GM19324 (cell line): Measurements from ENCODE around the gene CCM2.
"Not testable (repeated sequence)": the region's sequence is repeated elsewhere in the genome, so short reads cannot be mapped to it uniquely, and the experiment has no call there.

Experiments used
- ATAC-seq: cut with Tn5 transposase; IDR thresholded peaks from one replicate; pipeline ENCODE4 v1.9.1; 2021; ENCODE audit warnings: mild to moderate bottlenecking, moderate library complexity; ENCODE audit not compliant: unreplicated experiment, low FRiP score

The CCM2 gene

DNA sequence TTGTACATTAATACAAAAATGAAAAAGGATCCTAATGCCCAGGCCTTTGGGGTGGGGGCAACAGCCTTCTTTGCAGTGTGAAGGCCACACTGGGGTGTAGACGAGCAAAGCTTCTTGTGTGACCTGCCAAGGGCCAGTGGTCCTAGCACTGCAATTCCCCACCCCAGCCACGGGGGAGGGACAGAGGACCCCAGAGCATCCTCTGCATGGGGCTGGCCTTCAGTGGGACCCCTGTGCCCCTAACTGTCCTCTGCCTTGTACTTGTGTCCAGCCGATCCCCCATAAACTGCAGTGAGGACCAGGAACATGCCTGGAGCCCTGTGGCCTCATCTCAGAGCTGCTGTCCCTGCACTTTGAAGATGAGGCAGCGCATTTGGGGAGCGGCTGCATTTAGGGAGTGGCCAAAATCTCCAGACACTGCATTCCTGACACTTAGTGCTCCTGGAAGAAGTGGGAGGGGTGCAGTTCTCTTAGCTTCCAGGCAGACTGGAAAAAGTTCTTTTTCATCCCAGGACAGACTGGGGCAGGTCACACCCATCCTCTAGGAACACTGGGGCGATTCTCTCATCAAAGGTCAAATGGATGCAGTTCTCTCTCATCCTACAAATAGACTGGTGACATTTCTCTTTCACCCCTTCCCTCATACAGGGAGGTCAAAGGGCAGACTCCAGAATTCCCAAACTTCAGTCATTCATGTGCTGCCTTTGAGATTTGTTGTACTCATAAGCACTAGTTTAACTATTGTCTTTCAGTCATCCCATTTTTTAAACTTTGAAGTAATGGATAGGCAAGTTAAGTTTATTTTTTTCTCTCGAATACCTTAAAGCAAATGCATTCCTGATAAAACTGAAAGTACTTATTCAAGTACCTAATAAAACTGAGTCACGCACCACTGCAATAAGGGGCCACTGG, 20.3 kb upstream of the CCM2 start:
- ATAC-seq: no peak

- peak; percentile 41 for ATAC-seq
These were observed 19.5 kb upstream of the CCM2 start for GRCh38 chr7:44980393-44981034.

DNA sequence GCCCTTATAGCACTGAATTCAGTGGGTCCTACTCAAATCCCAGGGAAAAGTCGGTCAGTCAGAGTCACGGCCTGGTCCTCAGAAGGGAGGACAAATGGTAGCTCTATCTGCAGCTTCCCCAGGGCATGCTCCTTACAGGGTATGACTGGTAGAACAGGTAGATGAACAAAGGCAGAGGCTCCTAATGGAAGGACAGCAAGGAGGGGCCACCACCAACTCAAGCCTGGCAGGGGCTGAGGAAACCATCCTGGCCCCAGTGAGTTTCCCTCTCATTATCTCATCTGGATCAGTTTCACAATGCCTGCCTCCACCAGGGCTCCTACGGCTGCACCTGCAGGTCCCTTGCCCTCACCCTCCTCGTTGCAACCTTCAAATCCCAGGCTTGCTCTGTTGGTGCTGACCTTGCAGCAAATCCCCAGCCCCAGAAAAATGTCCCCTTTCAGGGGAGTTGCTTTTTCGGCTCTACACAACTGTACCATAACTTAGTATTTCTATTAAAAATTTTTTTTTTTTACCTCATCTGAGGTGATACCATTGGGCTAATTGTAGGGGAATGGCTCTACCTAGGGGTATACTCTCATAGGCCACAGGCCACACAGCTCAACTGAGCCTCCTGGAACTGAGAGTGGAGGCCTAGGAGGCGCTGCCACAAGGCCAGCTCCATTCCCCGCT, 18.8 kb upstream of the CCM2 start:
- no peak for ATAC-seq

GRCh38 chr7:44982535-44982923, 17.5 kb upstream of the CCM2 start:
- ATAC-seq: no peak

DNA sequence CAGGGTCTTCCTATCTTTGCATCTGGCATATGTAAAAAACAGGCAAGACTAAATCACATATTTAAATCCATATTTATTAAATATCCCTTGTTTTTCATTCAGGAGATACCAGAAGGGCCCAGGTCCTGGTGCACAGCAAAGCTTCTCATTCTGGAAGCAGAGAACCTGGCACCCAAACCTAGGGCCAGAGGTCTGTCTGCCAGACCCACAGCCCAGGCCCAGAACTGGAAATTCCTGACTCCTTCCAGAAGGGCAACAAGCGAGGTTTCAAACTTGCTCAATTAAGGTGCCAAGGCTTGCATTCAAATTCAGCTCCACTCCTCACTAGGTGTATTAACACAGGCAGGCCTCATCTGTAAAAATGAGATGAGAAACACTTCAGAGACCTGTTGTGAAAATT, 17.0 kb upstream of the CCM2 start:
- ATAC-seq: no peak

DNA sequence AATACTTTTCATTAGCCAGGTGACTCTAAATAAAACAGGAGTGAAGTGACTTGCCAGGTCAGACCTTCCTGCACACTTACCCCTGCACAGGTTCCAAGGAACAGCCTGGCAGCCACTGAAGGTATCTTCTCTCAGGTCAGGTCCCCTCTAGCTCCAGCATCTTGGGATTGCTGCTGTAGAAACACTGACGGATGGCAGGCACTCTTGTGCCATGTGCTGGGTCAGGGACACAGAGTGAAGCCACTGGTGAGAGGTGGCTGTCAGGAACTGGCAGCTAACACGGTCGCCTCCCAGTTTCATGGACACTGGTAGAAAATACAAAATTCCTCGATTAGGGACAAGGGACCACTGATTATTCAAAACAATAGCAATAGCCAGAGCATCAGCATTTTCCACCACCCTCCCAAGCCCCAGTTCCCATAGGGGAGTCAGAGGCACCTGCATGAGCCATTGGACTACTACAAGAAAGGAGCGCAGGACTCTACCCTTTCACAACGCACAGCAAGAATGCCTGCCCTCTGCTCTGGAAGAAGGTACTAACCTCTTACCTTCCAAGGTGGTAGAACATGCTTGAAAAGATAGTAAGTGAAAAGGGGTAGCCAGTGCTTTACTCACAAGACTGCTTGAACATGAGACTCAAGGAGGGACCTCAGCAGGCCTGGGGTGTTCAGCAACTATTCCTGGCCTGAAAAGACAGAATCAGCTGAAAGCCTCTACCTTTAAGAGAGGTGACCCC, 16.1 kb upstream of the CCM2 start:
- no peak for ATAC-seq

GRCh38 chr7:44984478-44984758, 15.6 kb upstream of the CCM2 start:
- ATAC-seq: no peak

GRCh38 chr7:44985033-44985695, 14.8 kb upstream of the CCM2 start:
- no peak for ATAC-seq

GRCh38 chr7:44985900-44986217, 14.1 kb upstream of the CCM2 start:
- no peak for ATAC-seq

DNA sequence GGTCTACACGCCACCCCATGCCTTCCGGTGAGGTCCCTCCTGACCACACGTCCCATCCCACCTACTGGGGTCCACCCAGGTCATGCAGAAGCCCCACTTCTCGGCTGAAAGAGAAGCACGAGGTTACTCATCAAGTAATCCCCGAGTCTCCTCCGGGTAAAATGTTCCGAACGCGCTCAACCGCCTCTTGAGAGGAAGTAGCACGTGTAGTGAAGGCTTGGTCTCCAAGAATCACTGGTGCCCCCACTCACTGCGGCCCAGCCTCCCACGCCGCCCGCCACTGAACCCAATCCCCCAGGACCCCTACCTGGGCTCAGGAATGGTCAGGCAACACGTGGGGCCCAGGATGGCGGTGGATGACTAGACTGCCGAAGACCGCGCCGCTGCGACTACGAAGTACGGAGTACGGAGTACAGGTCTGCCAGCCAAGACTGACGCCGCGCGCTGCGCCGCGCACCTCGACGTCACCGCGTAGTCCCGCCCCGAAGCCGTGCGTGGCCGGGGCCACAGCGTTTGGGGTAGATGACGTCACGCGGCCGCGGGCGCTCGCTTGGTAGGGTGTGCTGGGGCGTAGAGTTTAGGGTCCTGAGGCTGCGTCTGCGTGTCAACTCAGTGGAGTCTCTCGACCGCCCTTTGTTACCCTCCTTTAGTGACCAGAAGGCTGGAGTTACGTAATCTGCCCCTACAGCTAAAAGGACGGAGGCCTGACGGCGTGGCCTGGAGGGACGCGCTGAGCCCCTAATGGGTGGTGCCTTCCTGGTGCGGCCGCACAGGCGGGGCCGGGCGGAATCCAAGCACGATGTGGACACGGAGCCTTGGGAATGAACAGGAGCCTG, 13.6 kb upstream of the CCM2 start:
- ATAC-seq: peak; percentile 94

DNA sequence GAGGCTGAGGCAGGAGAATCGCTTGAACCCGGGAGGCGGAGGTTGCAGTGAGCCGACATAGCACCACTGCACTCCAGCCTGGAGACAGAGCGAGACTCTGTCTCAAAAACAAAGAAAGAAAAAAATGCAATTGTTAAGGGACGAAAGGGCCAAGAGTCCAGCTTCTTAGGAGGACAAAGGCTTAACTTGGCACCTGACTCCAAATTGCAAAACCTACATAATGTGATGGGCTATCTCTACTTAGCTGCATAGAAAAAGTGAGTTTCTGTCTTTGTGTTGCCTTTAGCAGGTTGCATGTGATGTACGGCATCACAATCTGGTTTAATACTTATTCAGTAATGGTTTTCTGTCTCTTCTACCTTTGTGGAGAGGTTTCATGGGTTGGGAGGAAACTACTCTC, 12.5 kb upstream of the CCM2 start:
- ATAC-seq: no peak

DNA sequence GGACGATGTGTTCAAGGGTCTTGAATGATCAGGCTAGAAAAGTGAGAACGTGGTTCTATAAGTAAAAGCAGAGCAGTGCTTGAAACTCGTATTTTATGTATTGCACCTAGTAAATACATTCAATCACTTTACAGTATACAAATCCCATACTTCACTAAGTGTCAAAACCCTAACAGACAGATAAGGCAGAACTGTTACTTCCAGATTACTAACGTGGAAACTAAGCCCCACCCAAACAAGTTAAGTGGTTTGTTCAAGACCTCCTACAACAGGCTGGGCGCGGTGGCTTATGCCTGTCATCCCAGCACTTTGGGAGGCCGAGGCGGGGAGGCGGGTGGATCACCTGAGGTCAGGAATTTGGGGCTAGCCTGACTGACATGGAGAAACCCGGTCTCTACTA, 12.0 kb upstream of the CCM2 start:
- no peak for ATAC-seq

DNA sequence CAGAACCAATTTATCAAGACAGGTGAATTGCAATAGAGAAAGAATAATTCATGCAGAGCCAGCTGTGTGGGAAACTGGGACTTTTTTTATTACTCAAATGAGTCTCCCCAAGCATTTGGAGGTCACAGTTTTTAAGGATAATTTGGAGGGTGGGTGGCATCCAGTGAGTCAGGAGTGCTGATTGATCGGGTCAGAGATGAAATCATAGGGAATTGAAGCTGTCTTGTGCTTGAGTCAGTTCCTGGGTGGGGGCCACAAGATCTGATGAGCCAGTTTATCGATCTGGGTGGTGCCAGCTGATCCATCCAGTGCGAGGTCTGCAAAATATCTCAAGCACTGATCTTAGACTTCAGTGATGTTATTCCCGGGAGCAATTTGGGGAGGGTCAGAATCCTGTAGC, 11.3 kb upstream of the CCM2 start:
- ATAC-seq: no peak

GRCh38 chr7:44989132-44989531, 10.9 kb upstream of the CCM2 start:
- no peak for ATAC-seq

GRCh38 chr7:44990109-44991023, 9.6 kb upstream of the CCM2 start:
- ATAC-seq: no peak

- ATAC-seq: not testable (repeated sequence)
These were observed 7.8 kb upstream of the CCM2 start for GRCh38 chr7:44992004-44992795.

GRCh38 chr7:44994877-44995554, 5.0 kb upstream of the CCM2 start:
- ATAC-seq: no peak
